H9 (cell line): ENCODE results near the gene GCLC. TPM values are rescaled to one million over a fixed set of nuclear protein-coding genes. Genes with fewer than 3 reads are reported as not detected.

Source experiments
- DNase-seq: peaks from one replicate; pipeline ENCODE4 v3.0.0-alpha.2; 2017
- H2AFZ ChIP-seq: one replicate; pipeline ENCODE4 v1.6.1; 2013; ENCODE audit warnings: mild to moderate bottlenecking, low read length, control low read depth, moderate library complexity
- H2AK5ac ChIP-seq: 2 replicates; pipeline ENCODE4 v1.6.1; 2013; ENCODE audit warnings: low read length, control low read depth, mixed read lengths; ENCODE audit not compliant: insufficient read length
- H2BK120ac ChIP-seq: one replicate; pipeline ENCODE4 v1.6.1; 2013; ENCODE audit warnings: low read depth, mild to moderate bottlenecking, low read length, control low read depth, inconsistent platforms; ENCODE audit not compliant: poor library complexity, severe bottlenecking
- H2BK12ac ChIP-seq: 2 replicates; pipeline ENCODE4 v1.6.1; 2013; ENCODE audit warnings: low read length, control low read depth, mixed read lengths, low read depth; ENCODE audit not compliant: insufficient read length
- H2BK15ac ChIP-seq: 2 replicates; pipeline ENCODE4 v1.6.1; 2013; ENCODE audit warnings: low read depth, low read length, control low read depth
- H2BK20ac ChIP-seq: one replicate; pipeline ENCODE4 v1.6.1; 2013; ENCODE audit warnings: low read depth, mild to moderate bottlenecking, low read length, control low read depth, inconsistent platforms; ENCODE audit not compliant: poor library complexity, severe bottlenecking
- H2BK5ac ChIP-seq: 2 replicates; pipeline ENCODE4 v1.6.1; 2013; ENCODE audit warnings: low read length, control low read depth, mixed read lengths; ENCODE audit not compliant: insufficient read length
- H3K14ac ChIP-seq: 2 replicates; pipeline ENCODE4 v1.6.1; 2013; ENCODE audit warnings: low read length, control low read depth; ENCODE audit not compliant: insufficient read depth
- H3K18ac ChIP-seq: 2 replicates; pipeline ENCODE4 v1.6.1; 2013; ENCODE audit warnings: low read depth, mild to moderate bottlenecking, mixed read lengths, low read length, control low read depth; ENCODE audit not compliant: insufficient read length
- H3K23ac ChIP-seq: 2 replicates; pipeline ENCODE4 v1.6.1; 2013; ENCODE audit warnings: low read length, control low read depth, mixed read lengths, low read depth; ENCODE audit not compliant: insufficient read length
- H3K23me2 ChIP-seq: 2 replicates; pipeline ENCODE4 v1.6.1; 2013; ENCODE audit warnings: low read depth, mild to moderate bottlenecking, mixed read lengths, low read length, control low read depth; ENCODE audit not compliant: insufficient read length, poor library complexity, severe bottlenecking
- H3K27ac ChIP-seq: 2 replicates; pipeline ENCODE4 v1.5.1; 2013; ENCODE audit warnings: low read length, control low read depth, mixed read lengths, low read depth; ENCODE audit not compliant: insufficient read length
- H3K27me3 ChIP-seq: 2 replicates; pipeline ENCODE4 v1.6.1; 2013; ENCODE audit warnings: low read length, control low read depth, inconsistent platforms; ENCODE audit not compliant: insufficient read depth
- H3K4ac ChIP-seq: 2 replicates; pipeline ENCODE4 v1.6.1; 2013; ENCODE audit warnings: low read depth, mild to moderate bottlenecking, control low read depth, inconsistent platforms, low read length, moderate library complexity
- H3K4me1 ChIP-seq: 2 replicates; pipeline ENCODE4 v1.6.1; 2013; ENCODE audit warnings: low read length, control low read depth, inconsistent platforms; ENCODE audit not compliant: insufficient read depth
- H3K4me2 ChIP-seq: 2 replicates; pipeline ENCODE4 v1.6.1; 2013; ENCODE audit warnings: low read length, control low read depth, mixed read lengths; ENCODE audit not compliant: insufficient read length, insufficient read depth
- H3K56ac ChIP-seq: 2 replicates; pipeline ENCODE4 v1.6.1; 2013; ENCODE audit warnings: low read depth, mild to moderate bottlenecking, mixed read lengths, low read length, control low read depth; ENCODE audit not compliant: insufficient read length
- H3K79me1 ChIP-seq: 2 replicates; pipeline ENCODE4 v1.6.1; 2013; ENCODE audit warnings: low read depth, mild to moderate bottlenecking, moderate library complexity, low read length, control low read depth, inconsistent platforms; ENCODE audit not compliant: insufficient read depth, poor library complexity, severe bottlenecking
- H3K79me2 ChIP-seq: 2 replicates; pipeline ENCODE4 v1.6.1; 2013; ENCODE audit warnings: low read length, control low read depth, inconsistent platforms; ENCODE audit not compliant: insufficient read depth
- H3K9ac ChIP-seq: 2 replicates; pipeline ENCODE4 v1.6.1; 2013; ENCODE audit warnings: low read length, control low read depth, mixed read lengths; ENCODE audit not compliant: insufficient read length; ENCODE audit errors: extremely low read depth
- H3K9me3 ChIP-seq: one replicate; pipeline ENCODE4 v1.6.1; 2013; ENCODE audit warnings: low read depth, low read length, inconsistent platforms; ENCODE audit not compliant: control insufficient read depth
- H3T11ph ChIP-seq: one replicate; pipeline ENCODE4 v1.6.1; 2013; ENCODE audit warnings: mild to moderate bottlenecking, low read length, control low read depth, inconsistent platforms
- H4K20me1 ChIP-seq: one replicate; pipeline ENCODE4 v1.6.1; 2013; ENCODE audit not compliant: control insufficient read depth, insufficient read length, insufficient read depth
- H4K5ac ChIP-seq: 2 replicates; pipeline ENCODE4 v1.6.1; 2013; ENCODE audit warnings: low read depth, mild to moderate bottlenecking, mixed read lengths, low read length, control low read depth; ENCODE audit not compliant: insufficient read length
- H4K8ac ChIP-seq: replicated peaks from 2 replicates; pipeline ENCODE4 v1.6.1; 2013; ENCODE audit warnings: low read length, control low read depth, mixed read lengths, low read depth; ENCODE audit not compliant: insufficient read length
- H4K91ac ChIP-seq: 2 replicates; pipeline ENCODE4 v1.6.1; 2013; ENCODE audit warnings: low read depth, mild to moderate bottlenecking, moderate library complexity, mixed read lengths, low read length, control low read depth; ENCODE audit not compliant: insufficient read length
- H3K27ac Mint-ChIP-seq, 3 experiments: 2 replicates in 2 of 3; 3 replicates in 1 of 3; pipeline ENCODE4 v1.8.0; 2020 to 2021; ENCODE audit warnings: mixed read lengths in 3 of 3, mild to moderate bottlenecking in 1 of 3, moderate library complexity in 1 of 3
- H3K27me3 Mint-ChIP-seq: 2 replicates; pipeline ENCODE4 v1.8.0; 2021; ENCODE audit warnings: low read depth, mild to moderate bottlenecking, moderate library complexity, mixed read lengths
- H3K36me3 Mint-ChIP-seq, 3 experiments: 2 replicates in 2 of 3; 3 replicates in 1 of 3; pipeline ENCODE4 v1.8.0; 2020 to 2021; ENCODE audit warnings: low read depth in 3 of 3, mixed read lengths in 3 of 3; ENCODE audit not compliant: insufficient read depth in 1 of 3
- H3K4me1 Mint-ChIP-seq, 2 experiments: 2 replicates each; pipeline ENCODE4 v1.8.0; 2020; ENCODE audit warnings: mixed read lengths in 2 of 2
- H3K4me3 Mint-ChIP-seq, 2 experiments: 2 replicates in 1 of 2; 3 replicates in 1 of 2; pipeline ENCODE4 v1.8.0; 2020 to 2021; ENCODE audit warnings: mild to moderate bottlenecking in 2 of 2, mixed read lengths in 2 of 2, moderate library complexity in 1 of 2
- H3K9me3 Mint-ChIP-seq, 2 experiments: 2 replicates in 1 of 2; 3 replicates in 1 of 2; pipeline ENCODE4 v1.8.0; 2020; ENCODE audit warnings: mild to moderate bottlenecking in 2 of 2, mixed read lengths in 2 of 2, moderate library complexity in 1 of 2
- WGBS: extraction: QIAGEN DNeasy Blood & Tissue Kit; methylation state at CpG from one replicate; pipeline ENCODE4 v1.1.7; 2013; ENCODE audit warnings: missing lambda C conversion rate, low lambda C conversion rate, mixed read lengths; ENCODE audit not compliant: insufficient read length; ENCODE audit errors: extremely low coverage; 5-methylcytosine and 5-hydroxymethylcytosine counted together
- total RNA-seq: library from RNA; stranded (reverse); gene quantifications from 2 replicates; pipeline ENCODE4 v1.2.1, GENCODE V29; 2021
- TF ChIP-seq, protein P1 (sequence below): fragments of 200-600 bp; sonication (generic); conservative IDR thresholded peaks from 3 replicates; pipeline ENCODE4 v1.8.0; 2021; ENCODE audit warnings: antibody characterized with exemption, mild to moderate bottlenecking

Gene GCLC
- total RNA-seq, 1 experiment from 2014 or later, result 55.5 TPM

DNA sequence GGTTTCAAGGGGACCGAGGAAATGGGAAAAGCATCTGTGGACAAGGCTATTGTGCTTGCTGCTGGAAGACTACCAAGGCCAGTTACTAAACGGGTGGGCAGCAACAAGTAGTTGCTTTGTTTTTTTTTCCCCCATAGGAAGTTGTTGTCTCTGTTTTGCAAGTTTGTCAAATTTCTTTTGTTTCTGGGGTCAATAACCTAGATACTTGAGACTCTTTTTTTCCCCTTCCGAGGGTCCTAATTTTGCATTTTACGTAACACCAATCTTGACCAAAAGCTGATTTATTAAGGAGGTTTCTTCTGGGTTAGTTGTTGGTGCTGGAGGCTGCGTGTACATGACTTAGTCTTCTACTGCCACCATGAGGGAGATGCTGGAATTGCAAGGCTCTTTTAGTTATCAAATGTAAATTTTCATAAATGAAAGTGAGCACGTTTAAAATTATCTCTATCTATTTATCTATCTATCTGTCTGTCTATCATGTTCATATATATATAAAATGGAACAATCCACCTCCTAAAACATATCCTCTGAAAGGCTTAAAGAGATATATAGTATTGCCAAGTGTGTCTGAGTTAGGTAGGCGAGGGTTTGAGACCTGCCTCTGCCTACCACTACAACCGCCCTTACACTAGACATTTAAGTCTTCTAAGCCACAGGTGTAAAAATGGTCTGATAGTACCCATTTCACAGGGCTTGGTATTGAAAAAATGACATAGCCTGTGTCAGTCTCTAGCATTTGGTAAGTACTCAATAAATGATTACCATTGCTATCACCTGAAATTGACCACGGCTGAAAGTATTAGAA is 60.2 kb downstream of the GCLC start:
- Histone ChIP-seq H3K27me3 (no peaks in the 10 kb centered on the region), H2AK5ac (no peak overlapping the region), H3K27ac (no peak overlapping the region), H3K79me2 (no peaks in the 10 kb centered on the region), H3K4me2 (no peak overlapping the region), H3K4me1 (no peaks in the 10 kb centered on the region), H4K20me1 (no peaks in the 10 kb centered on the region), H3K79me1 (no peaks in the 10 kb centered on the region), H3K18ac (no peak overlapping the region), H2BK12ac (no peak overlapping the region), H3K9me3 (no peaks in the 10 kb centered on the region), H4K8ac (no peak overlapping the region), H3K56ac (no peak overlapping the region), H3K23ac (no peak overlapping the region), H2BK15ac (no peak overlapping the region), H3K23me2 (no peaks in the 10 kb centered on the region), H2BK20ac (no peak overlapping the region), H2AFZ (no peak overlapping the region), H3K4ac (no peak overlapping the region), H2BK120ac (no peak overlapping the region), H2BK5ac (no peak overlapping the region), H4K5ac (no peak overlapping the region), H3K14ac (no peak overlapping the region), H3T11ph (no peak overlapping the region), H3K9ac (no peak overlapping the region), H4K91ac (no peak overlapping the region)
- Mint-ChIP-seq H3K27ac (no peak overlapping the region; a peak in 1 of 7 replicates), H3K4me1 (peaks cover 0 to 3% of the 10 kb centered on the region in 2 experiments; a peak in 1 of 4 replicates), H3K36me3 (no peaks in the 10 kb centered on the region; a peak in 1 of 7 replicates), H3K4me3 (no peak overlapping the region), H3K27me3 (peaks cover 6% of the 10 kb centered on the region), H3K9me3 (peaks cover 0 to 4% of the 10 kb centered on the region in 2 experiments; a peak in 3 of 5 replicates)
- DNase-seq, result peak; percentile 38
- no CpG with 5 or more reads among the region's 9 CpGs for WGBS
- TF ChIP-seq, protein P1, sequence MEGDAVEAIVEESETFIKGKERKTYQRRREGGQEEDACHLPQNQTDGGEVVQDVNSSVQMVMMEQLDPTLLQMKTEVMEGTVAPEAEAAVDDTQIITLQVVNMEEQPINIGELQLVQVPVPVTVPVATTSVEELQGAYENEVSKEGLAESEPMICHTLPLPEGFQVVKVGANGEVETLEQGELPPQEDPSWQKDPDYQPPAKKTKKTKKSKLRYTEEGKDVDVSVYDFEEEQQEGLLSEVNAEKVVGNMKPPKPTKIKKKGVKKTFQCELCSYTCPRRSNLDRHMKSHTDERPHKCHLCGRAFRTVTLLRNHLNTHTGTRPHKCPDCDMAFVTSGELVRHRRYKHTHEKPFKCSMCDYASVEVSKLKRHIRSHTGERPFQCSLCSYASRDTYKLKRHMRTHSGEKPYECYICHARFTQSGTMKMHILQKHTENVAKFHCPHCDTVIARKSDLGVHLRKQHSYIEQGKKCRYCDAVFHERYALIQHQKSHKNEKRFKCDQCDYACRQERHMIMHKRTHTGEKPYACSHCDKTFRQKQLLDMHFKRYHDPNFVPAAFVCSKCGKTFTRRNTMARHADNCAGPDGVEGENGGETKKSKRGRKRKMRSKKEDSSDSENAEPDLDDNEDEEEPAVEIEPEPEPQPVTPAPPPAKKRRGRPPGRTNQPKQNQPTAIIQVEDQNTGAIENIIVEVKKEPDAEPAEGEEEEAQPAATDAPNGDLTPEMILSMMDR, result peak; percentile 96
